Testis (tissue), 3 donors: ENCODE results near the gene GUCY1A1. TPM values are rescaled to one million over a fixed set of nuclear protein-coding genes. Genes with fewer than 3 reads are reported as not detected.

ENCODE experiments used
- DNase-seq: peaks from one replicate; pipeline ENCODE4 v3.0.0-alpha.2; 2019
- H3K27ac ChIP-seq, 2 donors: fragments of 200-600 bp; sonication (generic); one replicate each; pipeline ENCODE4 v1.5.1; 2019
- H3K27me3 ChIP-seq: fragments of 200-600 bp; sonication (generic); one replicate; pipeline ENCODE4 v1.5.1; 2019
- H3K36me3 ChIP-seq: fragments of 200-600 bp; sonication (generic); one replicate; pipeline ENCODE4 v1.5.1; 2017; ENCODE audit warnings: low read depth; ENCODE audit errors: missing control alignments
- H3K4me1 ChIP-seq: fragments of 200-600 bp; sonication (generic); one replicate; pipeline ENCODE4 v1.5.1; 2019
- H3K4me3 ChIP-seq, 2 donors: fragments of 200-600 bp; sonication (generic); one replicate each; pipeline ENCODE4 v1.5.1; 2017 to 2019
- H3K9me3 ChIP-seq: fragments of 200-600 bp; sonication (generic); one replicate; pipeline ENCODE4 v1.5.1; 2017
- CTCF ChIP-seq, 3 experiments: fragments of 450-650 bp in 2 of 3; fragments of 200-600 bp in 1 of 3; sonication (generic) in 1 of 3; IDR thresholded peaks; one replicate each; pipeline ENCODE4 v1.5.1; 2016 to 2019; ENCODE audit warnings: antibody characterized with exemption in 3 of 3, mild to moderate bottlenecking in 2 of 3, moderate library complexity in 1 of 3
- POLR2A ChIP-seq: fragments of 450-650 bp; IDR thresholded peaks from one replicate; pipeline ENCODE4 v1.6.1; 2017; ENCODE audit warnings: antibody characterized with exemption, mild to moderate bottlenecking, moderate library complexity
- WGBS, 2 donors: methylation state at CpG; one replicate each; pipeline ENCODE4 v1.1.5; 2018; 5-methylcytosine and 5-hydroxymethylcytosine counted together
- intact Hi-C: fragments of 100-400 bp; cut with DNase I; formaldehyde crosslinking; loops from one replicate; pipeline ENCODE4 v1.15.1; 2023; ENCODE audit warnings: low total_unique reads
- polyA plus RNA-seq: library from polyadenylated mRNA; stranded (reverse); fragments of 350-450 nt; fragmentation: Illumina TruSeq; extraction: RNeasy Lipid Tissue Mini Kit (QIAGEN cat#74804); gene quantifications from one replicate; pipeline ENCODE4 v1.2.3, GENCODE V29; 2014; ENCODE audit warnings: low read depth, low replicate concordance; ENCODE audit not compliant: insufficient read depth
- total RNA-seq, 2 donors: library from RNA; depleted of rRNA; stranded (reverse); fragments of >200 nt; gene quantifications; one replicate each; pipeline ENCODE4 v1.2.3, GENCODE V29; 2016

GUCY1A1 gene
- total and polyA plus RNA-seq, 3 donors from 2014 or later: 2.5 to 4.6 (median 4.5) TPM

- Histone ChIP-seq H3K27ac (no peak overlapping the region), H3K27me3 (no peaks in the 10 kb centered on the region), H3K4me1 (no peaks in the 10 kb centered on the region), H3K36me3 (no peaks in the 10 kb centered on the region), H3K9me3 (no peaks in the 10 kb centered on the region), H3K4me3 (no peak overlapping the region)
- TF ChIP-seq CTCF (IDR thresholded peaks at IDR 0.05) (no peak), POLR2A (no peak)
- 72 to 100% methylated on average over 1 of the region's 1 CpG for WGBS, 2 donors
- intact Hi-C loops: no loop called here
- DNase-seq: no peak
Observed at GRCh38 chr4:155688211-155688610, 21.6 kb downstream of the GUCY1A1 start.

GRCh38 chr4:155688860-155689259 lies 22.2 kb downstream of the GUCY1A1 start:
- WGBS, 2 donors: 79 to 86% methylated on average over 2 of the region's 2 CpGs
- Histone ChIP-seq H3K4me3 (no peak overlapping the region), H3K36me3 (no peaks in the 10 kb centered on the region), H3K9me3 (no peaks in the 10 kb centered on the region), H3K27ac (no peak overlapping the region), H3K4me1 (no peaks in the 10 kb centered on the region), H3K27me3 (no peaks in the 10 kb centered on the region)
- TF ChIP-seq POLR2A (no peak), CTCF (IDR thresholded peaks at IDR 0.05) (no peak)
- no peak for DNase-seq
- intact Hi-C loops: no loop called here

GRCh38 chr4:155690044-155690837 lies 23.6 kb downstream of the GUCY1A1 start:
- H3K9me3 ChIP-seq: no peaks in the 10 kb centered on the region

GRCh38 chr4:155692361-155692760 lies 25.7 kb downstream of the GUCY1A1 start:
- no peak for TF ChIP-seq POLR2A
- TF ChIP-seq CTCF (IDR thresholded peaks at IDR 0.05): no peak

More at GRCh38 chr4:155690044-155690837, 23.6 kb downstream of the GUCY1A1 start:
- H3K27me3 ChIP-seq: no peaks in the 10 kb centered on the region
- H3K27ac ChIP-seq: no peak overlapping the region
- H3K4me3 ChIP-seq: no peak overlapping the region
- H3K4me1 ChIP-seq: no peaks in the 10 kb centered on the region
- no peak for TF ChIP-seq CTCF (IDR thresholded peaks at IDR 0.05)
- no peak for TF ChIP-seq POLR2A
- 85 to 87% methylated on average over 3 of the region's 3 CpGs for WGBS, 2 donors
- no peak for DNase-seq
- no peaks in the 10 kb centered on the region for H3K36me3 ChIP-seq
- intact Hi-C loops: no loop called here

More at GRCh38 chr4:155692361-155692760, 25.7 kb downstream of the GUCY1A1 start:
- Histone ChIP-seq H3K36me3 (no peaks in the 10 kb centered on the region), H3K9me3 (no peaks in the 10 kb centered on the region), H3K4me3 (no peak overlapping the region), H3K27ac (no peak overlapping the region), H3K27me3 (no peaks in the 10 kb centered on the region), H3K4me1 (no peaks in the 10 kb centered on the region)
- no peak for DNase-seq
- intact Hi-C loops: no loop called here
- WGBS, 2 donors: 86 to 90% methylated on average over 1 of the region's 1 CpG
